HUDEP-2 (cell line): ENCODE results near the gene SOD2.
"Not testable (repeated sequence)": the region's sequence is repeated elsewhere in the genome, so short reads cannot be mapped to it uniquely, and the experiment has no call there.

Experiments
- DNase-seq, 76 experiments: peaks; one replicate each; lab custom pipeline; 2025; ENCODE audit not compliant: unreplicated experiment in 76 of 76; lab: John Stamatoyannopoulos, UW

SOD2 gene

GRCh38 chr6:159716247-159717096, 23.4 kb upstream of the SOD2 start:
- DNase-seq, result no peak

- DNase-seq, result no peak
These were observed 22.6 kb upstream of the SOD2 start for GRCh38 chr6:159715605-159716004.

GRCh38 chr6:159715166-159715565, 22.1 kb upstream of the SOD2 start:
- no peak for DNase-seq

- no peak for DNase-seq
These were observed 21.4 kb upstream of the SOD2 start for GRCh38 chr6:159714404-159714803.

- no peak for DNase-seq
These were observed 20.9 kb upstream of the SOD2 start for GRCh38 chr6:159713984-159714383.

GRCh38 chr6:159712389-159712788, 19.3 kb upstream of the SOD2 start:
- not testable (repeated sequence) for DNase-seq

GRCh38 chr6:159710603-159711002, 17.6 kb upstream of the SOD2 start:
- DNase-seq, result not testable (repeated sequence)

GRCh38 chr6:159701413-159701999, 8.5 kb upstream of the SOD2 start:
- DNase-seq, result no peak

GRCh38 chr6:159700970-159701369, 7.9 kb upstream of the SOD2 start:
- no peak for DNase-seq

GRCh38 chr6:159695984-159696383, 2.9 kb upstream of the SOD2 start:
- no peak for DNase-seq

GRCh38 chr6:159693894-159694545, 979 bp upstream of the SOD2 start:
- DNase-seq, result no peak

GRCh38 chr6:159692303-159693127, 526 bp downstream of the SOD2 start:
- DNase-seq, result peak in 54 of 76 experiments; percentile 7 to 88 (median 51)

- DNase-seq, result no peak
These were observed 1.1 kb downstream of the SOD2 start for GRCh38 chr6:159691963-159692287.

GRCh38 chr6:159691133-159691962, 1.7 kb downstream of the SOD2 start:
- DNase-seq, result peak in 31 of 76 experiments; percentile 10 to 72 (median 43)

- not testable (repeated sequence) for DNase-seq
These were observed 2.9 kb downstream of the SOD2 start for GRCh38 chr6:159690135-159690534.

GRCh38 chr6:159689001-159689400, 4.0 kb downstream of the SOD2 start:
- no peak for DNase-seq

GRCh38 chr6:159688266-159688905, 4.7 kb downstream of the SOD2 start:
- DNase-seq, result no peak

- DNase-seq, result no peak
These were observed 5.7 kb downstream of the SOD2 start for GRCh38 chr6:159687341-159687740.

- peak in 3 of 76 experiments; percentile 17 to 29 (median 19) for DNase-seq
These were observed 6.3 kb downstream of the SOD2 start for GRCh38 chr6:159686703-159687102.

- no peak for DNase-seq
These were observed 7.0 kb downstream of the SOD2 start for GRCh38 chr6:159686040-159686439.
